Measurements from ENCODE around the gene CHSY3. TPM values are rescaled to one million over a fixed set of nuclear protein-coding genes. Genes with fewer than 3 reads are reported as not detected.

CHSY3 gene
- not detected for total RNA-seq (ENCODE audit: unreplicated experiment)
- long read RNA-seq = 0 reads

- Mint-ChIP-seq H3K27ac (ENCODE audit: unreplicated experiment) (no peak within 1 kb of the TSS), H3K27me3 (ENCODE audit: unreplicated experiment) (peaks cover 24% of the 10 kb centered on the region), H3K4me1 (ENCODE audit: low read depth, unreplicated experiment) (peaks cover 9% of the 10 kb centered on the region), H3K4me3 (ENCODE audit: unreplicated experiment) (peak within 1 kb of the TSS; percentile 97), H3K36me3 (ENCODE audit: unreplicated experiment) (peaks cover 5% of the 10 kb centered on the region), H3K9me3 (ENCODE audit: unreplicated experiment) (peaks cover 13% of the 10 kb centered on the region)
- TF ChIP-seq, protein P1, sequence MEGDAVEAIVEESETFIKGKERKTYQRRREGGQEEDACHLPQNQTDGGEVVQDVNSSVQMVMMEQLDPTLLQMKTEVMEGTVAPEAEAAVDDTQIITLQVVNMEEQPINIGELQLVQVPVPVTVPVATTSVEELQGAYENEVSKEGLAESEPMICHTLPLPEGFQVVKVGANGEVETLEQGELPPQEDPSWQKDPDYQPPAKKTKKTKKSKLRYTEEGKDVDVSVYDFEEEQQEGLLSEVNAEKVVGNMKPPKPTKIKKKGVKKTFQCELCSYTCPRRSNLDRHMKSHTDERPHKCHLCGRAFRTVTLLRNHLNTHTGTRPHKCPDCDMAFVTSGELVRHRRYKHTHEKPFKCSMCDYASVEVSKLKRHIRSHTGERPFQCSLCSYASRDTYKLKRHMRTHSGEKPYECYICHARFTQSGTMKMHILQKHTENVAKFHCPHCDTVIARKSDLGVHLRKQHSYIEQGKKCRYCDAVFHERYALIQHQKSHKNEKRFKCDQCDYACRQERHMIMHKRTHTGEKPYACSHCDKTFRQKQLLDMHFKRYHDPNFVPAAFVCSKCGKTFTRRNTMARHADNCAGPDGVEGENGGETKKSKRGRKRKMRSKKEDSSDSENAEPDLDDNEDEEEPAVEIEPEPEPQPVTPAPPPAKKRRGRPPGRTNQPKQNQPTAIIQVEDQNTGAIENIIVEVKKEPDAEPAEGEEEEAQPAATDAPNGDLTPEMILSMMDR (IDR thresholded peaks at IDR 0.05; ENCODE audit: partially characterized antibody, unreplicated experiment) = no peak
- DNase-seq = peak; percentile 82
Measured at GRCh38 chr5:129904102-129904666, at the start of gene CHSY3. CHSY3 (plus strand) TSS chr5:129904465.

GRCh38 chr5:129856325-129856724 lies 47.9 kb upstream of the CHSY3 start:
- no peaks in the 10 kb centered on the region for H3K9me3 Mint-ChIP-seq (ENCODE audit: unreplicated experiment)
- TF ChIP-seq, protein P1 (IDR thresholded peaks at IDR 0.05; ENCODE audit: partially characterized antibody, unreplicated experiment) = no peak
- no peaks in the 10 kb centered on the region for H3K36me3 Mint-ChIP-seq (ENCODE audit: unreplicated experiment)
- no peak for DNase-seq
- H3K4me3 Mint-ChIP-seq (ENCODE audit: unreplicated experiment) = no peak overlapping the region
- no peak overlapping the region for H3K27ac Mint-ChIP-seq (ENCODE audit: unreplicated experiment)
- H3K4me1 Mint-ChIP-seq (ENCODE audit: low read depth, unreplicated experiment) = no peaks in the 10 kb centered on the region
- no peaks in the 10 kb centered on the region for H3K27me3 Mint-ChIP-seq (ENCODE audit: unreplicated experiment)

DNA sequence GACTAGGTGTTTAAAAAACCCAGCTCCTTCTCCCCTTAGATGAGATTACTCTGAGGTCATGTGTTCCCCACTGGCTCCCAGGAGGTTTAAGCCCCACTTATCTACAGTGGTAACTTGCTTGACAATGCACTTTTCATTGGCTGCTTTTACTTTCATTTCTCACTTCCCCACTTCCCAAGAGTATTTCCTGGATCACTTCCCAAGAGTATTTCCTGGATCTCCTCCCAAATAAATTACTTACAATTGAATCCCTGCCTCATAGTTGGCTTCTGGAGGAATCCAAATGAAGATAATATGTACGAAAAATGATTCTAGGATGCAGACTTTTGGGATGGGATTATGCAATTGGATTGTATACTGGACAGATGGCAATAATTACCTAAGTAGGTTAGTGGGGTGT lies 47.1 kb upstream of the CHSY3 start:
- H3K36me3 Mint-ChIP-seq (ENCODE audit: unreplicated experiment) = no peaks in the 10 kb centered on the region
- H3K4me1 Mint-ChIP-seq (ENCODE audit: low read depth, unreplicated experiment) = no peaks in the 10 kb centered on the region
- no peak overlapping the region for H3K27ac Mint-ChIP-seq (ENCODE audit: unreplicated experiment)
- no peak overlapping the region for H3K4me3 Mint-ChIP-seq (ENCODE audit: unreplicated experiment)
- DNase-seq = no peak
- TF ChIP-seq, protein P1 (IDR thresholded peaks at IDR 0.05; ENCODE audit: partially characterized antibody, unreplicated experiment) = no peak
- H3K9me3 Mint-ChIP-seq (ENCODE audit: unreplicated experiment) = no peaks in the 10 kb centered on the region
- H3K27me3 Mint-ChIP-seq (ENCODE audit: unreplicated experiment) = no peaks in the 10 kb centered on the region

DNA sequence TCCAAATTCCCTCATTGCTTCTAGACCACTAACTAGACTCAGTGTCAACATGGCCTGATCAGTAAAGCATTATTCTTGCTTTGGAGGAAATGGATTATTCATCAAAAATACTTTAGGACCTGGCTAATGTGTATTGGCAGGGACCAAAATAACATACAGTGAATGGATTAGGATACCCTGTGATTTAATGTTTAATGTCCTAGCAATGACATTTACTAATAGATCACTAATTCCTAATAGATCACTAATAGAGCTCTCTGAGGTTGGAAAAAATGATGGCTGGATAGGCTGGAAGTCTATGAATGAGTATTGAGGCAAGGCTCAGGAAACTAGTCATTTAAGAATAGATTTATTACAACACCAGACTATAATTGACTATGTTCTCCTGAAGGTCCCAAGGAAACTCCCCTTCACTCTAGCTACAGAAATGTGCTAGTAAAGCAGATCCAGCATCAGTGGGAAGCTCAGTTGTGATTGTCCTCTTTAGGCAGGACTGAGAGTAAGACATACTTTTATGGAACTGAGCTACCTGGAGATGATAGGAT lies 46.1 kb upstream of the CHSY3 start:
- TF ChIP-seq, protein P1 (IDR thresholded peaks at IDR 0.05; ENCODE audit: partially characterized antibody, unreplicated experiment) = no peak
- Mint-ChIP-seq H3K4me1 (ENCODE audit: low read depth, unreplicated experiment) (no peaks in the 10 kb centered on the region), H3K9me3 (ENCODE audit: unreplicated experiment) (no peaks in the 10 kb centered on the region), H3K27me3 (ENCODE audit: unreplicated experiment) (no peaks in the 10 kb centered on the region), H3K27ac (ENCODE audit: unreplicated experiment) (no peak overlapping the region), H3K36me3 (ENCODE audit: unreplicated experiment) (no peaks in the 10 kb centered on the region), H3K4me3 (ENCODE audit: unreplicated experiment) (no peak overlapping the region)
- DNase-seq = no peak

- Mint-ChIP-seq H3K9me3 (ENCODE audit: unreplicated experiment) (no peaks in the 10 kb centered on the region), H3K36me3 (ENCODE audit: unreplicated experiment) (no peaks in the 10 kb centered on the region), H3K4me1 (ENCODE audit: low read depth, unreplicated experiment) (no peaks in the 10 kb centered on the region), H3K27ac (ENCODE audit: unreplicated experiment) (no peak overlapping the region), H3K4me3 (ENCODE audit: unreplicated experiment) (no peak overlapping the region), H3K27me3 (ENCODE audit: unreplicated experiment) (no peaks in the 10 kb centered on the region)
- no peak for DNase-seq
- TF ChIP-seq, protein P1 (IDR thresholded peaks at IDR 0.05; ENCODE audit: partially characterized antibody, unreplicated experiment) = no peak
Measured at GRCh38 chr5:129884322-129884721, 19.9 kb upstream of the CHSY3 start.
